HL-60 (cell line): ENCODE data around the gene MCHR1.

Experiments used
- DNase-seq, 2 experiments: peaks; one replicate each; pipeline ENCODE4 v3.0.0-alpha.2; 2010 to 2020; ENCODE audit warnings: low read depth in 1 of 2, low spot score in 1 of 2
- H3K27ac ChIP-seq: fragments of 250-450 bp; sonication (Bioruptor Pico); replicated peaks from 2 replicates; pipeline ENCODE4 v1.5.1; 2020; ENCODE audit warnings: mild to moderate bottlenecking, moderate library complexity
- H3K27me3 ChIP-seq: fragments of 250-450 bp; sonication (Bioruptor Pico); 2 replicates; pipeline ENCODE4 v1.5.1; 2021; ENCODE audit warnings: mild to moderate bottlenecking, moderate library complexity; ENCODE audit not compliant: insufficient read depth, poor library complexity, severe bottlenecking
- H3K4me3 ChIP-seq: replicated peaks from 2 replicates; pipeline ENCODE4 v1.5.1; 2011; ENCODE audit warnings: mild to moderate bottlenecking, control low read depth, low read length; ENCODE audit not compliant: insufficient read depth
- CTCF ChIP-seq: IDR thresholded peaks from one replicate; pipeline ENCODE4 v1.5.1; 2011; ENCODE audit warnings: low read length, control low read depth, inconsistent platforms; ENCODE audit not compliant: insufficient read depth
- GABPA ChIP-seq: IDR thresholded peaks from 2 replicates; pipeline ENCODE4 v1.6.1; 2012; ENCODE audit warnings: low read depth
- POLR2AphosphoS5 ChIP-seq: IDR thresholded peaks from 2 replicates; pipeline ENCODE4 v1.6.1; 2012; ENCODE audit warnings: low read depth
- SPI1 ChIP-seq: IDR thresholded peaks from 2 replicates; pipeline ENCODE4 v1.6.1; 2012; ENCODE audit warnings: low read depth, mild to moderate bottlenecking, borderline replicate concordance
- TF ChIP-seq, protein P1 (sequence below): IDR thresholded peaks from 2 replicates; pipeline ENCODE4 v1.6.1; 2012; ENCODE audit warnings: low read depth; ENCODE audit not compliant: insufficient replicate concordance

MCHR1 gene

GRCh38 chr22:40660730-40661129 is 18.6 kb upstream of the MCHR1 start:
- DNase-seq, result peak in 1 of 2 experiments; percentile 53
- Histone ChIP-seq H3K27me3 (no peaks in the 10 kb centered on the region), H3K4me3 (no peak overlapping the region), H3K27ac (no peak overlapping the region)
- no peak for TF ChIP-seq CTCF
- TF ChIP-seq SPI1, result peak; percentile 86

DNA sequence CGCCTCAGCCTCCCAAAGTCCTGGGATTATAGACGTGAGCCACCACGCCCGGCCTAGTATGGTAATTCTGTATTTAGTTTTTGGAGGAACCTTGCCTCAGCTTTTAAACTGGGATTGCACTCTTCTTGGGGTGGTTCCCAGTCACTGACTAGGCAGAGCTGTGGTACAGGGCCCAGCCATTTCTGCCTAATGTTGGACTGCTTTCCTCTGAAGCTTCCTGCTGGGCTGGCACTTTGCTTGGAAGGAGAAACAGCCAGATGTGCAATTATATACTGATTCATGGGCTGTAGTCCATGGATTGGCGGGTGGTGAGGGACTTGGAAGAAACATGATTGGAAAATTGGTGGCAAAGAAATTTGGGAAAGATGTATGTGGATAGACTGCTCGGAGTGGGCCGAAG is 17.6 kb upstream of the MCHR1 start:
- Histone ChIP-seq H3K27ac (no peak overlapping the region), H3K27me3 (no peaks in the 10 kb centered on the region), H3K4me3 (no peak overlapping the region)
- no peak for TF ChIP-seq CTCF
- TF ChIP-seq GABPA, result no peak
- no peak for TF ChIP-seq SPI1
- TF ChIP-seq, protein P1, sequence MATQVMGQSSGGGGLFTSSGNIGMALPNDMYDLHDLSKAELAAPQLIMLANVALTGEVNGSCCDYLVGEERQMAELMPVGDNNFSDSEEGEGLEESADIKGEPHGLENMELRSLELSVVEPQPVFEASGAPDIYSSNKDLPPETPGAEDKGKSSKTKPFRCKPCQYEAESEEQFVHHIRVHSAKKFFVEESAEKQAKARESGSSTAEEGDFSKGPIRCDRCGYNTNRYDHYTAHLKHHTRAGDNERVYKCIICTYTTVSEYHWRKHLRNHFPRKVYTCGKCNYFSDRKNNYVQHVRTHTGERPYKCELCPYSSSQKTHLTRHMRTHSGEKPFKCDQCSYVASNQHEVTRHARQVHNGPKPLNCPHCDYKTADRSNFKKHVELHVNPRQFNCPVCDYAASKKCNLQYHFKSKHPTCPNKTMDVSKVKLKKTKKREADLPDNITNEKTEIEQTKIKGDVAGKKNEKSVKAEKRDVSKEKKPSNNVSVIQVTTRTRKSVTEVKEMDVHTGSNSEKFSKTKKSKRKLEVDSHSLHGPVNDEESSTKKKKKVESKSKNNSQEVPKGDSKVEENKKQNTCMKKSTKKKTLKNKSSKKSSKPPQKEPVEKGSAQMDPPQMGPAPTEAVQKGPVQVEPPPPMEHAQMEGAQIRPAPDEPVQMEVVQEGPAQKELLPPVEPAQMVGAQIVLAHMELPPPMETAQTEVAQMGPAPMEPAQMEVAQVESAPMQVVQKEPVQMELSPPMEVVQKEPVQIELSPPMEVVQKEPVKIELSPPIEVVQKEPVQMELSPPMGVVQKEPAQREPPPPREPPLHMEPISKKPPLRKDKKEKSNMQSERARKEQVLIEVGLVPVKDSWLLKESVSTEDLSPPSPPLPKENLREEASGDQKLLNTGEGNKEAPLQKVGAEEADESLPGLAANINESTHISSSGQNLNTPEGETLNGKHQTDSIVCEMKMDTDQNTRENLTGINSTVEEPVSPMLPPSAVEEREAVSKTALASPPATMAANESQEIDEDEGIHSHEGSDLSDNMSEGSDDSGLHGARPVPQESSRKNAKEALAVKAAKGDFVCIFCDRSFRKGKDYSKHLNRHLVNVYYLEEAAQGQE, result no peak
- no peak for TF ChIP-seq POLR2AphosphoS5
- no peak for DNase-seq

- TF ChIP-seq, protein P1, result no peak
- TF ChIP-seq GABPA (no peak), POLR2AphosphoS5 (no peak), CTCF (no peak), SPI1 (no peak)
- Histone ChIP-seq H3K27ac (no peak overlapping the region), H3K27me3 (no peaks in the 10 kb centered on the region), H3K4me3 (no peak overlapping the region)
- DNase-seq, result no peak
Measured at GRCh38 chr22:40665312-40665711, 14.0 kb upstream of the MCHR1 start.

DNA sequence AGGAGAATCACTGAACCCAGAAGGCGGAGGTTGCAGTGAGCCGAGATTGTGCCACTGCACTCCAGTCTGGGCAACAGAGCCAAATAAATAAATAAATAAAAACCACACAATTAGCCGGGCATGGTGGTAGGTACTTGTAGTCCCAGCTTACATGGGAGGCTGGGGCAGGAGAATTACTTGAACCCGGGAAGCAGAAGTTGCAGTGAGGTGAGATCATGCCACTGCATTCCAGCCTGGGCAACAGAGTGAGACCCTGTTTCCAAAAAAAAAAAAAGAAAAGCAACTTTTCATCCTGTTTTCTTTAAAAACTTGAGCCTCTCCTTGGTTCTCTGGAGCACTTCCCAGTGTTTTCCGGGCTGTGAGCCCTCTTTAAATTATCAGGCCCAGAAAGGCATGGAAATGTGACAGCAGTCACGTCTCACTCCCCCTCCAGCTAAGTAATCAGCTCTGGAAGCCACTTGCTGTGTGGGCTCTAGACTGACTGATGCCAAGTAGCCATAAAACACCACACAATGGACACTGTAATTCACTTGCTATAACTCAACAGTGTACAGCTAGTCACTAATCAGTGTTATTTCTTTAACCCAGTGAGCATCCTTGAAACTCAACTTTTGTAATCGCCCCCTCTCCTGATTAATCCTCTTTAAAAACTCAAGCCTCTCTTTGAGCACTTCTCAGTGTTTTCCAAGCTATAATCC is 13.0 kb upstream of the MCHR1 start:
- no peak for DNase-seq
- TF ChIP-seq POLR2AphosphoS5 (no peak), SPI1 (no peak), GABPA (no peak), CTCF (no peak)
- TF ChIP-seq, protein P1, result no peak
- H3K27ac ChIP-seq, result no peak overlapping the region

More for the DNA sequence above, 13.0 kb upstream of the MCHR1 start:
- no peak overlapping the region for H3K4me3 ChIP-seq
- H3K27me3 ChIP-seq, result no peaks in the 10 kb centered on the region
